ENCODE data around the gene LRPPRC. TPM values are rescaled to one million over a fixed set of nuclear protein-coding genes. Genes with fewer than 3 reads are reported as not detected.

LRPPRC gene
- total RNA-seq, 1 donor from 2014 or later = 214 TPM

DNA sequence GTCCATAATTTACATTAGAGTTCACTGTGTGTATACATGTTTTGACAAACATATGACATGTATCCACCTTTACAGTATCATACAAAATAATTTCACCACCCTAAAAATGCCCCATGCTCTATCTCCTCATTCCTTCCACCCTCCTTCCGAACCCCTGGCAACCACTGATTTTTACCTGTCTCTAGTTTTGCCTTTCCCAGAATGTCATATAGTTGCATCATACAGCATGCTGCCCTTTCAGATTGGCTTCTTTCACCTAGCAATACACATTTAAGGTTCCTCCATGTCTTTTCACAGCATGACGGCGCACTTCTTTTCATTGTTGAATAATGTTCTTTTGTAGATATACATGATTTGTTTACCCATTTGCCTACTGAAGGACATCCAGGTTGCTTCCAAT, 10.4 kb downstream of the LRPPRC start:
- H3K9me3 ChIP-seq (ENCODE audit: low read depth) = no peaks in the 10 kb centered on the region
- DNase-seq (ENCODE audit: low spot score) = no peak
- peaks cover 88% of the 10 kb centered on the region for H3K79me2 ChIP-seq (ENCODE audit: low read depth)
- H3K4me3 ChIP-seq = no peak overlapping the region
- H3K27ac ChIP-seq = no peak overlapping the region
- Mint-ChIP-seq H3K27ac (no peak overlapping the region), H3K4me3 (no peak overlapping the region), H3K9me3 (no peaks in the 10 kb centered on the region), H3K36me3 (peaks cover 24% of the 10 kb centered on the region), H3K27me3 (ENCODE audit: insufficient read depth, low read depth) (no peaks in the 10 kb centered on the region), H3K4me1 (peaks cover 3% of the 10 kb centered on the region)
- H3K36me3 ChIP-seq = peaks cover 4% of the 10 kb centered on the region
- H3K4me1 ChIP-seq = peaks cover 2% of the 10 kb centered on the region
- H3F3A ChIP-seq (ENCODE audit: low read depth) = no peaks in the 10 kb centered on the region
- no peaks in the 10 kb centered on the region for H3K27me3 ChIP-seq
- no peak overlapping the region for H3K4me2 ChIP-seq
- no peak overlapping the region for H2AFZ ChIP-seq (replicated peaks)
- peaks cover 34% of the 10 kb centered on the region for H4K20me1 ChIP-seq (ENCODE audit: low read depth)
- TF ChIP-seq, protein P1, sequence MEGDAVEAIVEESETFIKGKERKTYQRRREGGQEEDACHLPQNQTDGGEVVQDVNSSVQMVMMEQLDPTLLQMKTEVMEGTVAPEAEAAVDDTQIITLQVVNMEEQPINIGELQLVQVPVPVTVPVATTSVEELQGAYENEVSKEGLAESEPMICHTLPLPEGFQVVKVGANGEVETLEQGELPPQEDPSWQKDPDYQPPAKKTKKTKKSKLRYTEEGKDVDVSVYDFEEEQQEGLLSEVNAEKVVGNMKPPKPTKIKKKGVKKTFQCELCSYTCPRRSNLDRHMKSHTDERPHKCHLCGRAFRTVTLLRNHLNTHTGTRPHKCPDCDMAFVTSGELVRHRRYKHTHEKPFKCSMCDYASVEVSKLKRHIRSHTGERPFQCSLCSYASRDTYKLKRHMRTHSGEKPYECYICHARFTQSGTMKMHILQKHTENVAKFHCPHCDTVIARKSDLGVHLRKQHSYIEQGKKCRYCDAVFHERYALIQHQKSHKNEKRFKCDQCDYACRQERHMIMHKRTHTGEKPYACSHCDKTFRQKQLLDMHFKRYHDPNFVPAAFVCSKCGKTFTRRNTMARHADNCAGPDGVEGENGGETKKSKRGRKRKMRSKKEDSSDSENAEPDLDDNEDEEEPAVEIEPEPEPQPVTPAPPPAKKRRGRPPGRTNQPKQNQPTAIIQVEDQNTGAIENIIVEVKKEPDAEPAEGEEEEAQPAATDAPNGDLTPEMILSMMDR (IDR thresholded peaks at IDR 0.05) = no peak
- no peak overlapping the region for H3K9ac ChIP-seq

DNA sequence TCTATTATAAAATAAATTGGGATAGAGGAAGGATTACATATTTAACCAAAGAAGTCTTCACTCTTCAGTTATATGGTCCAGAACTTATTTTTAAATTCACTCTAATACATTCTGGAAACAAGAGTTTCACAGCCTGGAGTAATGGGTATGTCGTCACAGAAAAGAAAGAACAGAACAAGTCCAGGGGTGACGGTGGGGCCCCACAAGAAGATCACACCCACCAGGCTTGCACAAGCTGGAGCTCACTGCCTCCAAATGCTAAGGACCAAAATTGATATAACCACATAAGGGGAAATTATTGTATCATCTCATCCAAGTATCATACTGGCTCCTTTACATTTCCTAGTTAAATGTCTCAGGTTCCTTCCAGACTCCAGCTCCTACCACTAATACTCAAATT, 11.3 kb downstream of the LRPPRC start:
- no peak overlapping the region for H3K27ac ChIP-seq
- DNase-seq (ENCODE audit: low spot score) = no peak
- no peak overlapping the region for H3K4me2 ChIP-seq
- Mint-ChIP-seq H3K4me3 (no peak overlapping the region), H3K27ac (no peak overlapping the region), H3K27me3 (ENCODE audit: insufficient read depth, low read depth) (no peaks in the 10 kb centered on the region), H3K9me3 (no peaks in the 10 kb centered on the region), H3K4me1 (peaks cover 3% of the 10 kb centered on the region), H3K36me3 (peaks cover 21% of the 10 kb centered on the region)
- H4K20me1 ChIP-seq (ENCODE audit: low read depth) = peaks cover 26% of the 10 kb centered on the region
- H3K9ac ChIP-seq = no peak overlapping the region
- H3F3A ChIP-seq (ENCODE audit: low read depth) = no peaks in the 10 kb centered on the region
- peaks cover 83% of the 10 kb centered on the region for H3K79me2 ChIP-seq (ENCODE audit: low read depth)
- peaks cover 10% of the 10 kb centered on the region for H3K36me3 ChIP-seq
- H3K4me3 ChIP-seq = no peak overlapping the region
- no peaks in the 10 kb centered on the region for H3K9me3 ChIP-seq (ENCODE audit: low read depth)
- no peaks in the 10 kb centered on the region for H3K4me1 ChIP-seq
- H3K27me3 ChIP-seq = no peaks in the 10 kb centered on the region
- no peak overlapping the region for H2AFZ ChIP-seq (replicated peaks)
- no peak for TF ChIP-seq EZH2 (IDR thresholded peaks at IDR 0.05)
- TF ChIP-seq EZH2phosphoT487 (IDR thresholded peaks at IDR 0.05) = no peak
- TF ChIP-seq, protein P1 (IDR thresholded peaks at IDR 0.05) = no peak

DNA sequence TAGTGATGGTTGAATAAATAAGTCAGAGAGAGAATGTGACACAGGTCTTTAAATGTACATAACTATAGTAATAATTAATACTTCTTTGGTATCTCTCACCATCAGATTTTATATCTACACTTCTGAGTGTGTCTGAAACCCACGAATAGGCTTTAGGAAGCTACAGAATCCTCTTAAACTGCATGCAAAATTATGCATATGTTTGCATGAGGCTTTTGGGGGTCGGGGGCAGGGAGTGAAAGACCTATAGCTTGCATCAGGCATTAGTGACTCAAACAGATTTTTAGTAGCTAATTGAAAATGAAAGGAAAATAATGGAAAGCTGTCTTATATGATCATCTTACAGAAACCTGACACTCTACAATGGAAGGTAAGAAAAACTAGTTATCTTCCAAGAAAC, 14.9 kb downstream of the LRPPRC start:
- Mint-ChIP-seq H3K4me3 (no peak overlapping the region), H3K27ac (no peak overlapping the region), H3K9me3 (no peaks in the 10 kb centered on the region), H3K4me1 (peaks cover 3% of the 10 kb centered on the region), H3K36me3 (peaks cover 15% of the 10 kb centered on the region), H3K27me3 (ENCODE audit: insufficient read depth, low read depth) (no peaks in the 10 kb centered on the region)
- H3K4me3 ChIP-seq = no peak overlapping the region
- H3K27ac ChIP-seq = no peak overlapping the region
- H4K20me1 ChIP-seq (ENCODE audit: low read depth) = peaks cover 13% of the 10 kb centered on the region
- H3F3A ChIP-seq (ENCODE audit: low read depth) = peaks cover 9% of the 10 kb centered on the region
- H3K4me1 ChIP-seq = no peaks in the 10 kb centered on the region
- TF ChIP-seq EZH2phosphoT487 (IDR thresholded peaks at IDR 0.05) (no peak), EZH2 (IDR thresholded peaks at IDR 0.05) (no peak)
- TF ChIP-seq, protein P1 (IDR thresholded peaks at IDR 0.05) = no peak
- no peaks in the 10 kb centered on the region for H3K9me3 ChIP-seq (ENCODE audit: low read depth)
- H3K36me3 ChIP-seq = peaks cover 27% of the 10 kb centered on the region
- H3K27me3 ChIP-seq = no peaks in the 10 kb centered on the region
- H3K79me2 ChIP-seq (ENCODE audit: low read depth) = peaks cover 48% of the 10 kb centered on the region
- no peak overlapping the region for H2AFZ ChIP-seq (replicated peaks)
- no peak for DNase-seq (ENCODE audit: low spot score)
- H3K9ac ChIP-seq = no peak overlapping the region
- no peak overlapping the region for H3K4me2 ChIP-seq

Data from neural progenitor cell (in vitro differentiated cells).